ENCODE measurements around the gene TRAPPC5. TPM values are rescaled to one million over a fixed set of nuclear protein-coding genes. Genes with fewer than 3 reads are reported as not detected.

TRAPPC5 gene
- total RNA-seq, 1 experiment from 2014 or later = 77.4 TPM

DNA sequence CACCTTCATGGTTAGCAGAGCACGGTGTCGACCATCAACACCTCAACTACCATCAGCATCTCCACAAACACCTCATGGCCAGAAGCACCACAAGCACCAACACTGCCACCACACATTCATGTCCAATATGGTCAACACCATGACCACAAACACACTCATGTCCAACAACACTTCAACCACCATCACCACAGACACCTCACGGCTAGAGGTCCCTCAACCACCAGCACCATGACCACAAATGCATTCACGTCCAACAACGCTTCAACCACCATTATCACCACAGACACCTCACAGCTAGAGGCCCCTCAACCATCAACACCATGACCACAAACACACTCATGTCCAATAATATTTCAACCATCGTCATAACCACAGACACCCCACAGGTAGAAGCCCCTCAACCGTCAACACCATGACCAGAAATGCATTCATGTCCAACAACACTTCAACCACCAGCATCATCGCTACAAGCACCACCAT lies 10.2 kb downstream of the TRAPPC5 start:
- Histone ChIP-seq H3K4me2 (ENCODE audit: insufficient read depth, insufficient read length, low read length) (no peak overlapping the region), H3K9ac (ENCODE audit: extremely low read depth, insufficient read length, low read length) (no peak overlapping the region), H4K20me1 (ENCODE audit: control insufficient read depth, insufficient read depth, insufficient read length) (peaks cover 2% of the 10 kb centered on the region), H4K8ac (replicated peaks; ENCODE audit: insufficient read length, low read depth, low read length) (no peak overlapping the region), H3K79me1 (ENCODE audit: insufficient read depth, low read depth, low read length, poor library complexity, severe bottlenecking) (no peaks in the 10 kb centered on the region), H3K9me3 (ENCODE audit: control insufficient read depth, low read depth, low read length) (no peaks in the 10 kb centered on the region), H2BK5ac (ENCODE audit: insufficient read length, low read length) (no peak overlapping the region), H3K23ac (ENCODE audit: insufficient read length, low read depth, low read length) (no peak overlapping the region), H3K56ac (ENCODE audit: insufficient read length, low read depth, low read length) (no peak overlapping the region), H2BK12ac (ENCODE audit: insufficient read length, low read depth, low read length) (no peak overlapping the region), H2BK20ac (ENCODE audit: low read depth, low read length, poor library complexity, severe bottlenecking) (no peak overlapping the region), H3T11ph (ENCODE audit: low read length) (no peak overlapping the region), H3K79me2 (ENCODE audit: insufficient read depth, low read length) (no peaks in the 10 kb centered on the region), H4K91ac (ENCODE audit: insufficient read length, low read depth, low read length) (no peak overlapping the region), H3K14ac (ENCODE audit: insufficient read depth, low read length) (no peak overlapping the region), H2BK120ac (ENCODE audit: low read depth, low read length, poor library complexity, severe bottlenecking) (no peak overlapping the region), H2AFZ (ENCODE audit: low read length) (no peak overlapping the region), H3K27me3 (ENCODE audit: insufficient read depth, low read length) (no peaks in the 10 kb centered on the region), H2AK5ac (ENCODE audit: insufficient read length, low read length) (no peak overlapping the region), H3K27ac (ENCODE audit: insufficient read length, low read depth, low read length) (no peak overlapping the region), H3K4me1 (ENCODE audit: insufficient read depth, low read length) (no peaks in the 10 kb centered on the region), H4K5ac (ENCODE audit: insufficient read length, low read depth, low read length) (no peak overlapping the region), H3K23me2 (ENCODE audit: insufficient read length, low read depth, low read length, poor library complexity, severe bottlenecking) (no peaks in the 10 kb centered on the region), H2BK15ac (ENCODE audit: low read depth, low read length) (no peak overlapping the region), H3K18ac (ENCODE audit: insufficient read length, low read depth, low read length) (no peak overlapping the region), H3K4ac (ENCODE audit: low read depth, low read length) (no peak overlapping the region)
- TF ChIP-seq CTCF (conservative IDR thresholded peaks at IDR 0.05) = no peak
- no CpG with 5 or more reads among the region's 8 CpGs for WGBS (ENCODE audit: extremely low coverage, insufficient read length, low lambda C conversion rate)
- Mint-ChIP-seq H3K27me3 (ENCODE audit: low read depth) (peaks cover 21% of the 10 kb centered on the region), H3K36me3 (ENCODE audit: insufficient read depth in 1 of 3, low read depth in 3 of 3) (no peaks in the 10 kb centered on the region; a peak in 1 of 7 replicates), H3K9me3 (no peaks in the 10 kb centered on the region), H3K27ac (no peak overlapping the region), H3K4me1 (peaks cover 4% of the 10 kb centered on the region in 2 experiments), H3K4me3 (no peak overlapping the region)
- DNase-seq = no peak

Data from H9 (cell line).